ENCODE data around the gene TRIM15. TPM values are rescaled to one million over a fixed set of nuclear protein-coding genes. Genes with fewer than 3 reads are reported as not detected.
A peak's percentile ranks its signal among the peaks of the same experiment; 100 is the strongest.
"Not testable (repeated sequence)": the region's sequence is repeated elsewhere in the genome, so short reads cannot be mapped to it uniquely, and the experiment has no call there.

TRIM15 gene
- total RNA-seq, 1 donor from 2014 or later: not detected

DNA sequence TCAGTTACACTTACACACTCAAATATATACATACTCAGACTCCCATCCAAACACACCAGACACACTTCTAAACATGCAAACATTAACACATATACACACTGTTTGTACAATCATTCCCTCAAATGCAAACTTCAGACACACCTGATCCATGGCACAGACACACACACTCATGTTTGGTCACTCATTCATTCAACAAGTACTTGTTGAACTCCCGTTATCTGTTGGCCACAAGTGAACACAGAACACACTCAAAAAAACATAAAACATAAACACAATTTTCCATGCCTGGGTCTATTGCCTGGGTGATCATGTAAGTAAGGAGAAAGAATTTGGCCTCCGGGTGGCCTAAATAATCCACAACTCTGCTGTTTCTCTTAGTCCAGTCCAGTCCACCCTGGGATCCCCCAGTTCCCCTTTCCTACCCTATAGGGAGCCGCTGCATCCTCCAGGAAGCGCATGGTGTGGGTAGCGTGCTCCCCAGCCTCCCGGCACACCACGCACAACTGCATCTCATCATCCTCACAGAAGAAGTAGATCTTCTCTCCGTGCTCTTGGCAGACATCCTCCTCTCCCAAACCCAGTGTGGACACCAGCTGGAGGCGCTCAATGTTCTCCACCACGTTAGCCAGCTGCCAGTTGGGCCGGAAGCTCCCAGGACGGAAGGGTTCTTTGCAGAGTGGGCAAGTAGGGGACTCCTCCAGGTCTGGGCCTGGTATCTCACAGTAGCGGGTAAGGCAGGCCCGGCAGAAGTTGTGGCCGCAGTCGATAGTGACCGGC, 3.1 kb upstream of the TRIM15 start:
- ATAC-seq (no peak), DNase-seq (no peak)
- intact Hi-C loops (cut with micrococcal nuclease): no loop called here

DNA sequence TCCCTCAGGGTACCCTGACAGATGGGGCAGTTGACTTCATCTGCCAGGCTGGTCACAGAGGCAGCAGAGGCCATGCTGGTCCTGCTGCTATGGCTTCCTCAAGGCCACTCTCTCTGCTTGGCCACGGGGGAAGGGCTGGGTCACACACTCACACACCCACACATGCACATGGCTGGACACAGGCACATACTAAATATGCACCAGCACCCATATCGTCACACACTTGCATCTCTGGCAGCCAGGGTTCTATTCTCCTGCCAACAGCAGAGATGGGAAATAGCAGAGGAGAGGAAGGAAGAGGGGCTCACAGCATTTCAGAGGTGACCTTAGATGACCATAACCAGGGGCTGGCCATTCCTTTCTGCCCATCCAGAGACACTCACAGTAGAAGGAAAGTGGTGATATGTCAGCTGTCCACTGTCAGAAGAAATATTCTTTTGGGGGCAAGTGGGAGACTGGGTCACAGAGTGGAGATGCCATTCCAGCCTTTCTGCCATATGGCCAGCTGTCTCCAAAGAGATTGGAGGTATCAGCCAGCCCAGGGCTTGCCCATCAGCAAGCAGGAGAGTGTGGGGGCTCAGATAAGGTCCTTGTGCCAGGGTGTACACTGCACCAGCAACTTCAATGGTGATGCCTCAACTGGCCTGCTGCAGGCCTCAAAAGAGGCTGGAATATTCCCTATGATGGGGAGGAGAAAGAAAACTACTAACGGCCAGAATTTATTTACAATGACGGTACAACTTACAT, 2.4 kb upstream of the TRIM15 start, which contains the start of gene TRIM10:
Gene TRIM10, minus strand, starts transcription at position 427 of the 747 bp plus-strand sequence. Its CDS starts 353 bp downstream, at position 74.
- no peak for ATAC-seq
- DNase-seq: no peak
- intact Hi-C loops (cut with micrococcal nuclease): no loop called here

DNA sequence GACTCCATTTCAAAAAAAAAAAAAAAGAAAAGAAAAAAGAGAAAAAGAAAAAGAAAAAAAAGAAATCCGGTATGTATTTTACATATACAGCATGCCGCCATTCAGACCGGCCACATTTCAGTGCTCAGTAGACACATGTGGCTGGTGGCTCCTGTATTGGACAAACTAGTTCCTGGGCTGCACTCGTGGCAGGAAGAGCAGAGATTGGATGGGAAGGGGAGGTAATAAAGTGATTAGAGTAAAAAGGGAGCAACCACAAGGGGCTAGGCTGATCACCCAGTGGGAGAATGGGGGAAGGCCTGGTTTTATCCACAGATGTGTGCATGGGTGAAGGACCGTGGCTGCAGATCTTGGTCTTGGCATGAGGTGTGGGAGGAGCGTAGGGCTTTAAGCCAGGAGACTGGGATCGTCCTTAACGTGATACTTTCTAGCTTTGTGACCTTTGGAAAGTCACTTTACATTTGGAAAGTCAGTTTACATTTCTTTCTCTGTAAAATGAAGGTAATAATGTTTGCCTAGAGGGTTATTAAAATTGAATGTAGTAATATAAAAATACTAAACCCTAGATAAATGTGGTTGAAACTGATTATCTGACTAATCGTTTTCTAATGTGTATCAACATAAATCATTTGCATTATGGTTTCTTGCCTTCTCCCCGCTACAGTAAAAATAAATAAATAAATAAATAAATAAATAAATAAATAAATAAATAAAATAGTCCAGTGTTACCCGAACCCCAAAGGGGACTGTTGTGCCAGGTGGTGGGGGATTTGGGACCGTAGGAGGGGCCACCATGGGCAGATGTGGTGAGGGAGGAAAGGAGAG, 869 bp upstream of the TRIM15 start:
- ATAC-seq (no peak), DNase-seq (no peak)
- intact Hi-C loops (cut with micrococcal nuclease): no loop called here

DNA sequence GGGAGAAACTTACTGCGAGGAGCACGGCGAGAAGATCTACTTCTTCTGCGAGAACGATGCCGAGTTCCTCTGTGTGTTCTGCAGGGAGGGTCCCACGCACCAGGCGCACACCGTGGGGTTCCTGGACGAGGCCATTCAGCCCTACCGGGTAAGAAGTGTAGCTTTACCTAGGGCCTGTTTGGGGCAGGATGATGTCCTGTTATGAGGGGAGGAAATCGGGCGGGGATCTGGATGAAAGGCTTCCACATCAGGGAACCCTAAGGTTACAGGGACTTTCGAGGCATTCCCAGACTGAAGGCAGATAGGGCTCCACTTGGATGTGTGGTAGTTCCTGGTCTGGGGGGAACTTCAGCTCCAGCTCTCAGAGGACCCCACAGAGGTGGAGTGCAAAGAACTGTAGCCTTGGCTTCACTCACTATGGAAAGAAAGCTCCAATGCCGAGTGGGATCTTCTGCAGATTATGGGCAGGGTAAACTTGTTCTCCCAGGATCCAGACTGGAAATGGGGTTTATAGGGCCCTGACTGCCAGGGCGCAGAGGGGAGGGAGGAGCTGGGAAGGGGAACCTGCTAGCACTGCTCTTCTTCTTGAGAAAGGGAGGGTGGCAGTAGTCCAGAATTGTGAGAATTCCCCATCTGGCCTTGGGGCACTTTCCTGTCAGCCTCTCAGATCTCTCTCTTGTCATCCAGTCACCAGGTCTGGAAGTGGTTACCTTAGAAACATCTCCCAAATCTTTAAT, 740 bp downstream of the TRIM15 start:
- no peak for ATAC-seq
- no peak for DNase-seq
- intact Hi-C loops (cut with micrococcal nuclease): no loop called here

GRCh38 chr6:30164714-30165113, 1.4 kb downstream of the TRIM15 start:
- DNase-seq (no peak), ATAC-seq (no peak)
- intact Hi-C loops (cut with micrococcal nuclease): no loop called here

DNA sequence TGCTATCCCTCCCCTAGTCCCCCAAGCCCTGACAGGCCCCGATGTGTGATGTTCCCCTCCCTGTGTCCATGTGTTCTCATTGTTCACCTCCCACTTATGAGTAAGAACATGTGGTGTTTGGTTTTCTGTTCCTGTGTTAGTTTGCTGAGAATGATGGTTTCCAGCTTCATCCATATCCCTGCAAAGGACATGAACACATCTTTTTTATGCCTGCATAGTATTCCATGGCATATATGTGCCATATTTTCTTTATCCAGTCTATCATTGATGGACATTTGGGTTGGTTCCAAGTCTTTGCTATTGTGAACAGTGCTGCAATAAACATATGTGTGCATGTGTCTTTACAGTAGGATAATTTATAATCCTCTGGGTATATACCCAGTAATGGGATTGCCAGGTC, 1.9 kb downstream of the TRIM15 start:
- DNase-seq; intact Hi-C loops (cut with micrococcal nuclease); ATAC-seq: not testable (repeated sequence)

DNA sequence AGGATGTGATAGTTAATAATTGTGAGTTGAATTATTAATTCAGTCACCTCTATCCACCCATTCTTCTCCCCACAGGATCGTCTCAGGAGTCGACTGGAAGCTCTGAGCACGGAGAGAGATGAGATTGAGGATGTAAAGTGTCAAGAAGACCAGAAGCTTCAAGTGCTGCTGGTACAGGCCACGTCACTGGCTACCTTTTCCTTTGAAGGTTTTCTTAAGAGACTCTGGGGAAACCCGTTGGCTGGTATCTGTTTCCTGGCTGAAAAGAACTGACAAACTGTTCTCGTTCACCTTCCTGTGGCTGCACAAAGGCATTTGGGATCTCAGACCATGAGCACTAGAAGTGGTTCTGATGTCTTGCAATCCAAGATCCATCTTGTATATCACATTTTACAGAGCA, 3.8 kb downstream of the TRIM15 start:
- intact Hi-C loops (cut with micrococcal nuclease): no loop called here
- DNase-seq: no peak
- no peak for ATAC-seq

DNA sequence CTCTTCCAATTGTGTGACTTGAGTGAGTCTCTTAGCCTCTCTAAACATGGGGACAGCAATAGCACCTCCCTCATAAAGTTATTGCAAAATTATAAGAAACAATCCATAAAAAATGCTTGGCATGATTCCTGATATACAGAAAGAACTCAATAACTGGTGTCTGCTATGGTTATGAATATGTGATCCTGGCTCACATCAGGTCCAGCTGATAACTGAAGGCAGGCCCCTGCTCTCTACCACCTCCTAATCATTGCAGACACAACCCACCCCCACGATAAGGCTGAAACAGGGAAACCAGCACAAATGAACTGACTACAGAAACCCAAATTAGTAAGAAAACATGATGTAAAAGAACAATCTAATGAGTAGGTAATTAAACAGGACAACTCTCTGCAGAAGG, 5.4 kb downstream of the TRIM15 start:
- intact Hi-C loops (cut with micrococcal nuclease): no loop called here
- no peak for ATAC-seq
- DNase-seq: no peak

DNA sequence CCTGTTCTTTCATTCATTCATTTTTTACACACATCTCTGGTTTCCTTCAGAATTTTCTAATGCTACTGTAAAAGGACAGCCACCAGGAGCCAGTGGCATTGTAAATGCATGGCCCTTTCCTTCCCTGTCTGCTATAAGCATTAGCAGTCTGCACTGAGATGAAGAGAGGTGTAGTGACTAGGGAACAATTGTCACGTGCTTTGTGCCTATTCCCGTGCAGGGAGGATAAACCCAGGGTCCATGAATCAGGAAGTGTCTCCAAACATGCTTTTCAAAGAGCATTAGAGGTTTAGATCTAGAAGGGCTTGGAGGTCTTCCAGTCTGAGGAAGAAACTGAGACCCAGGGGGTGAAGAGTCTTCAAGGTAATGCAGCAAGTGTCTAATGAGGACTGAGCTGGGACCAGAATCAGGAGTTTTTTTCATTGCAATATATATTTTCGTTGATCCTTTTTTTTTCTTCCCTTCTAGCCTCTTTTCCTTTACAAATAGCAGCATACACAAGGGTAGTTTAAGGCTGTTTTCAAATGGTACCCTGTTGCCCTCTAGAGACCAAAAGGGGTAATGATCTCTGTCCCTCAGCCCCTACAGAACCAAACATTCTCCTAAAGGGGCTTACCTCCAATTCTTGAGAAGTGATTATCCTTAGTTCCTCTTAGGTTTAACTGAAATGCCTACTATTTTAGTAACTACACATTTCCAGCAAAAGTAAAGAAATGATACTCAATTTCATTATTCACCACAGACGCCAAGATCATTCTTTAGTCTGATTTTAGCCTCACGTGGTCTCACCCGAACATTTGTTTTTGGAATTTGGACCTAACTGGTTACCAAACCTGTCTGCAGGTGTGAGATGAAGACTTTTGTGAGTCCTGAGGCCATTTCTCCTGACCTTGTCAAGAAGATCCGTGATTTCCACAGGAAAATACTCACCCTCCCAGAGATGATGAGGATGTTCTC, 6.6 kb downstream of the TRIM15 start:
- peak; percentile 64 for ATAC-seq
- intact Hi-C loops (cut with micrococcal nuclease): no loop called here
- DNase-seq: no peak

DNA sequence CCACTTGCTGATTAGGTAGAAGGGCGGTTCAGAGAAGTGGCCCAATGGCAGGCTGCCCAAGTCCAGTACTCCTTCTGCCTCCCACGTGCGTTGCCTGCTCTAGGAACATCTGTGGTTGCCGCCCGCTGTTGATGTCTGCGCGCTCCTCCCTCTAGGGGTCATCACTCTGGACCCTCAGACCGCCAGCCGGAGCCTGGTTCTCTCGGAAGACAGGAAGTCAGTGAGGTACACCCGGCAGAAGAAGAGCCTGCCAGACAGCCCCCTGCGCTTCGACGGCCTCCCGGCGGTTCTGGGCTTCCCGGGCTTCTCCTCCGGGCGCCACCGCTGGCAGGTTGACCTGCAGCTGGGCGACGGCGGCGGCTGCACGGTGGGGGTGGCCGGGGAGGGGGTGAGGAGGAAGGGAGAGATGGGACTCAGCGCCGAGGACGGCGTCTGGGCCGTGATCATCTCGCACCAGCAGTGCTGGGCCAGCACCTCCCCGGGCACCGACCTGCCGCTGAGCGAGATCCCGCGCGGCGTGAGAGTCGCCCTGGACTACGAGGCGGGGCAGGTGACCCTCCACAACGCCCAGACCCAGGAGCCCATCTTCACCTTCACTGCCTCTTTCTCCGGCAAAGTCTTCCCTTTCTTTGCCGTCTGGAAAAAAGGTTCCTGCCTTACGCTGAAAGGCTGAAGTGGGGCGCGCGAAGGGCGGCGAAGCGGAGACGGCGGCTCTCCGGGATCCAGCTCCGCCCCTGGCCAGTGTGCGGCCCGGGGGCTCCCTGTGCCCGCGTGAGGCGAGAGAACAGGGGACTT, 8.5 kb downstream of the TRIM15 start:
- ATAC-seq (no peak), DNase-seq (no peak)
- intact Hi-C loops (cut with micrococcal nuclease): no loop called here

DNA sequence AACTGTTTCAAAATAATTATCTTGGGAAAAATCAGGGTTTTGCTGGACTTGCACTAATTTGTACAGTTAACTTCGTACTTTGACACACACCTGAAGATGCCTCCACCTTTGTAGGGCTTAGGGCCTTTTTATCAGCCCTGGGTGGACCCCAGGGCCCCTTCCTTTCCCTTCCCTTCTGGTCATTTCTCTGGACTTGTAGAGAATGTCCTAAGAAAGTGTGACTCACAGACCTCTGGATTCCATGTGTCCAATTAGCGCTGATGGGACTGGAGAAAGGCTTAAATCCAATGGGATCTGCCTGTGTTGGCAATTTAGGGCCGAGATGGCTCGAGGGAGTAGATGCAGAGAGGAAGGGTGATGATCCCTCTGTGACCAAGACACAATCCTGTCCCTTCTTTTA, 9.3 kb downstream of the TRIM15 start:
- ATAC-seq: no peak
- intact Hi-C loops (cut with micrococcal nuclease): no loop called here
- no peak for DNase-seq

DNA sequence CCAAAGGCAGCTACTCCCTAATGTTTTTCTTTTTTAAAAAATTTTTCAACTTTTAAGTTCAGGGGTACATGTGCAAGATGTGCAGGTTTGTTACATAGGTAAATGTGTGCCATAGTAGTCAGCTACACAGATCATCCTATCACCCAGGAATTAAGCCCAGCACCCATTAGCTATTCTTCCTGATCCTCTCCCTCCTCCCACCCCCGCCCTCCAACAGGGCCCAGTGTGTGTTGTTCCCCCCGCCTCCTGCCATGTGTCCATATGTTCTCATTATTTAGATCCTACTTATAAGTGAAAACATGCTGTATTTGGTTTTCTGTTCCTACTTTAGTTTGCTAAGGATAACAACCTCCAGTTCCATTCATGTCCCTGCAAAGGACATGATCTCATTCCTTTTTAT, 12.4 kb downstream of the TRIM15 start:
- ATAC-seq (no peak), DNase-seq (no peak)
- intact Hi-C loops (cut with micrococcal nuclease): no loop called here

- no peak for DNase-seq
- no peak for ATAC-seq
- intact Hi-C loops (cut with micrococcal nuclease): no loop called here
Observed at GRCh38 chr6:30178837-30179236, 15.5 kb downstream of the TRIM15 start.

- DNase-seq (no peak), ATAC-seq (no peak)
- intact Hi-C loops (cut with micrococcal nuclease): no loop called here
Observed at GRCh38 chr6:30180145-30180544, 16.8 kb downstream of the TRIM15 start.

- DNase-seq (no peak), ATAC-seq (no peak)
- intact Hi-C loops (cut with micrococcal nuclease): no loop called here
Observed at GRCh38 chr6:30184417-30185031, 21.2 kb downstream of the TRIM15 start.

DNA sequence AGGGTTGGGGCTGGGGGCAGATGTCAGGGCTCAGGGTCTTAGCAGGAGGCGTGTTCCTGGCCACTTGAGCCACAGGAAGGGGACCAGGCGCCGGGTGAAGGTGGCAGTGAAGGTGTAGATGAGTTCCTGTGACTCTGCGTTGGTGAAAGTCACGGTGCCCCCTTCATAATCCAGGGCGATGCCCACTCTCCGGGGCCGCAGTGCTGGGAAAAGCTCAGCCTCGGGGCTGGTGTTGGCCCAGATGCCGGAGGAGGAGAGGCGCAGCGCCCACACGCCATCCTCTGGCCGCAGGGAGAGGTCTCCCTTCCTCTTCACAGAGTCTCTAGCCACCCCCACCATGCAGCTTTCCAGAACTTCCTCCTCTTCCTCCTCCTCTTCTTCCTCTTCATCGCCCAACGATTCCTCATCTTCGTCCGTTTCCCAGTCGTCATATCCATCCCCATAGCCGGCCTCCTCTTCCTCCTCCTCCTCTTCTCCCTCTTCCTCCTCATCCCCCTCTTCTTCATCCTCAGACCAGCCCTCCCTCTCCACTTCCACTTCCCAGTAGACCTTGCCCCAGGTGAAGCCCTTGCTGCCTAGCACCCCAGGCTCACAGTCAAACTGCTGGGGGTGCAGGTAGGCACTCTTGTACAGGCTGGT, 22.6 kb downstream of the TRIM15 start:
- ATAC-seq (no peak), DNase-seq (no peak)
- intact Hi-C loops (cut with micrococcal nuclease): no loop called here

Measured in left ventricle myocardium superior (tissue), 1 donor.